ENCODE measurements around the gene FSD1.
A peak's percentile ranks its signal among the peaks of the same experiment; 100 is the strongest.

The FSD1 gene

GRCh38 chr19:4343370-4344307 lies 39.2 kb downstream of the FSD1 start, which contains the start of gene MPND:
Gene MPND (plus strand): TSS chr19:4343562. CDS start chr19:4343594, 32 bp downstream.
- TF ChIP-seq TAF1 (IDR thresholded peaks at IDR 0.05; ENCODE audit: borderline replicate concordance, insufficient read depth, low read length) (peak; percentile 9; the same call in 1 of the 2 replicates), FOXP2 (optimal IDR thresholded peaks at IDR 0.05; ENCODE audit: borderline replicate concordance, extremely low read depth, extremely low read length, insufficient read depth) (peak; percentile 41), REST (IDR thresholded peaks at IDR 0.05; ENCODE audit: insufficient read depth in 1 of 2, low read depth in 2 of 2, low read length in 2 of 2) (no peak), POLR2AphosphoS5 (IDR thresholded peaks at IDR 0.05; ENCODE audit: low read depth, low read length) (no peak; the same call in 1 of the 2 replicates), SIN3A (IDR thresholded peaks at IDR 0.05; ENCODE audit: borderline replicate concordance, insufficient read depth, low read length) (no peak)

GRCh38 chr19:4345342-4346019 lies 41.1 kb downstream of the FSD1 start:
- TF ChIP-seq SIN3A (IDR thresholded peaks at IDR 0.05; ENCODE audit: borderline replicate concordance, insufficient read depth, low read length) (no peak), POLR2AphosphoS5 (IDR thresholded peaks at IDR 0.05; ENCODE audit: low read depth, low read length) (no peak), FOXP2 (optimal IDR thresholded peaks at IDR 0.05; ENCODE audit: borderline replicate concordance, extremely low read depth, extremely low read length, insufficient read depth) (no peak)

- TF ChIP-seq SIN3A (IDR thresholded peaks at IDR 0.05; ENCODE audit: borderline replicate concordance, insufficient read depth, low read length) (no peak), REST (IDR thresholded peaks at IDR 0.05; ENCODE audit: insufficient read depth in 1 of 2, low read depth in 2 of 2, low read length in 2 of 2) (no peak), TAF1 (IDR thresholded peaks at IDR 0.05; ENCODE audit: borderline replicate concordance, insufficient read depth, low read length) (no peak)
These were observed 41.6 kb downstream of the FSD1 start for GRCh38 chr19:4346020-4346383.

GRCh38 chr19:4347521-4347920 lies 43.1 kb downstream of the FSD1 start:
- TF ChIP-seq FOXP2 (optimal IDR thresholded peaks at IDR 0.05; ENCODE audit: borderline replicate concordance, extremely low read depth, extremely low read length, insufficient read depth), result no peak
- TF ChIP-seq POLR2AphosphoS5 (IDR thresholded peaks at IDR 0.05; ENCODE audit: low read depth, low read length), result no peak
- no peak for TF ChIP-seq REST (IDR thresholded peaks at IDR 0.05; ENCODE audit: insufficient read depth in 1 of 2, low read depth in 2 of 2, low read length in 2 of 2)
- no peak for TF ChIP-seq SIN3A (IDR thresholded peaks at IDR 0.05; ENCODE audit: borderline replicate concordance, insufficient read depth, low read length)
- no peak for TF ChIP-seq TAF1 (IDR thresholded peaks at IDR 0.05; ENCODE audit: borderline replicate concordance, insufficient read depth, low read length)

GRCh38 chr19:4350111-4350510 lies 45.7 kb downstream of the FSD1 start:
- TF ChIP-seq POLR2AphosphoS5 (IDR thresholded peaks at IDR 0.05; ENCODE audit: low read depth, low read length) (no peak), REST (IDR thresholded peaks at IDR 0.05; ENCODE audit: insufficient read depth in 1 of 2, low read depth in 2 of 2, low read length in 2 of 2) (no peak), FOXP2 (optimal IDR thresholded peaks at IDR 0.05; ENCODE audit: borderline replicate concordance, extremely low read depth, extremely low read length, insufficient read depth) (no peak), SIN3A (IDR thresholded peaks at IDR 0.05; ENCODE audit: borderline replicate concordance, insufficient read depth, low read length) (no peak), TAF1 (IDR thresholded peaks at IDR 0.05; ENCODE audit: borderline replicate concordance, insufficient read depth, low read length) (no peak)

All from PFSK-1 (cell line).